ENCODE measurements around the gene IGF1R. TPM values are rescaled to one million over a fixed set of nuclear protein-coding genes. Genes with fewer than 3 reads are reported as not detected.

Gene IGF1R
- total and polyA plus RNA-seq, 2 of the 13 experiments (the other 11 are each of a cell fraction or from before 2014, with no cell fraction given): 15.9 to 18.4 TPM

- in situ Hi-C loops (cut with HindIII; ENCODE audit: extremely low pct_ligation_motif_present, low pct_unique_long_range_greater_than_20kb) (no loop called here), intact Hi-C loops (cut with micrococcal nuclease; ENCODE audit: unreplicated experiment) (no loop called here)
- peaks cover 22% of the 10 kb centered on the region for H3K4me1 ChIP-seq (ENCODE audit: insufficient read depth, low read length)
- no peaks in the 10 kb centered on the region for H3K36me3 ChIP-seq (replicated peaks in 1 of 2; ENCODE audit: control insufficient read depth in 1 of 2, insufficient read depth in 2 of 2, low read length in 2 of 2)
- H3K4me3 ChIP-seq (replicated peaks in 1 of 3; ENCODE audit: insufficient read depth in 1 of 3, low read depth in 2 of 3, low read length in 3 of 3): no peak overlapping the region
- FAIRE-seq: no peak
- no peaks in the 10 kb centered on the region for H3K9me3 ChIP-seq (ENCODE audit: low read length)
- H3K9ac ChIP-seq (ENCODE audit: insufficient read depth, low read depth, low read length): no peak overlapping the region
- DNase-seq (ENCODE audit: low spot score): no peak
- H3K27ac ChIP-seq (ENCODE audit: extremely low read length, insufficient read depth, low read length): no peak overlapping the region
- POLR2A ChIA-PET: no interaction called here
- no TSS peak for BruUV-seq (replicated peaks)
- no peaks in the 10 kb centered on the region for H3K79me2 ChIP-seq (ENCODE audit: insufficient read depth, low read length)
- CTCF ChIA-PET (ENCODE audit: low intra/inter-chr PET ratio, low total read pairs): no interaction called here
- 14% methylated on average over 2 of the region's 5 CpGs for WGBS (ENCODE audit: low lambda C conversion rate)
- peaks cover 5 to 19% of the 10 kb centered on the region in 2 experiments; a peak in 4 of 5 replicates for H3K27me3 ChIP-seq (ENCODE audit: control insufficient read depth in 1 of 2, insufficient read depth in 2 of 2, low read length in 2 of 2)
- H3K4me2 ChIP-seq (ENCODE audit: low read depth, low read length): no peak overlapping the region
- H2AFZ ChIP-seq (ENCODE audit: low read length): no peak overlapping the region
- no peaks in the 10 kb centered on the region for H4K20me1 ChIP-seq (ENCODE audit: insufficient read depth, low read length)
- peak; percentile 12; the same call in 2 of the 3 replicates for ATAC-seq
- TF ChIP-seq, protein P1, sequence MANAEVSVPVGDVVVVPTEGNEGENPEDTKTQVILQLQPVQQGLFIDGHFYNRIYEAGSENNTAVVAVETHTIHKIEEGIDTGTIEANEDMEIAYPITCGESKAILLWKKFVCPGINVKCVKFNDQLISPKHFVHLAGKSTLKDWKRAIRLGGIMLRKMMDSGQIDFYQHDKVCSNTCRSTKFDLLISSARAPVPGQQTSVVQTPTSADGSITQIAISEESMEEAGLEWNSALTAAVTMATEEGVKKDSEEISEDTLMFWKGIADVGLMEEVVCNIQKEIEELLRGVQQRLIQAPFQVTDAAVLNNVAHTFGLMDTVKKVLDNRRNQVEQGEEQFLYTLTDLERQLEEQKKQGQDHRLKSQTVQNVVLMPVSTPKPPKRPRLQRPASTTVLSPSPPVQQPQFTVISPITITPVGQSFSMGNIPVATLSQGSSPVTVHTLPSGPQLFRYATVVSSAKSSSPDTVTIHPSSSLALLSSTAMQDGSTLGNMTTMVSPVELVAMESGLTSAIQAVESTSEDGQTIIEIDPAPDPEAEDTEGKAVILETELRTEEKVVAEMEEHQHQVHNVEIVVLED (CRISPR knock-in tag; IDR thresholded peaks at IDR 0.05; ENCODE audit: borderline replicate concordance): no peak
- no peak for TF ChIP-seq SRSF1 (optimal IDR thresholded peaks at IDR 0.05; ENCODE audit: low read depth, low read length)
- no peak for TF ChIP-seq NFAT5 (CRISPR knock-in tag; IDR thresholded peaks at IDR 0.05)
- TF ChIP-seq, protein P2, sequence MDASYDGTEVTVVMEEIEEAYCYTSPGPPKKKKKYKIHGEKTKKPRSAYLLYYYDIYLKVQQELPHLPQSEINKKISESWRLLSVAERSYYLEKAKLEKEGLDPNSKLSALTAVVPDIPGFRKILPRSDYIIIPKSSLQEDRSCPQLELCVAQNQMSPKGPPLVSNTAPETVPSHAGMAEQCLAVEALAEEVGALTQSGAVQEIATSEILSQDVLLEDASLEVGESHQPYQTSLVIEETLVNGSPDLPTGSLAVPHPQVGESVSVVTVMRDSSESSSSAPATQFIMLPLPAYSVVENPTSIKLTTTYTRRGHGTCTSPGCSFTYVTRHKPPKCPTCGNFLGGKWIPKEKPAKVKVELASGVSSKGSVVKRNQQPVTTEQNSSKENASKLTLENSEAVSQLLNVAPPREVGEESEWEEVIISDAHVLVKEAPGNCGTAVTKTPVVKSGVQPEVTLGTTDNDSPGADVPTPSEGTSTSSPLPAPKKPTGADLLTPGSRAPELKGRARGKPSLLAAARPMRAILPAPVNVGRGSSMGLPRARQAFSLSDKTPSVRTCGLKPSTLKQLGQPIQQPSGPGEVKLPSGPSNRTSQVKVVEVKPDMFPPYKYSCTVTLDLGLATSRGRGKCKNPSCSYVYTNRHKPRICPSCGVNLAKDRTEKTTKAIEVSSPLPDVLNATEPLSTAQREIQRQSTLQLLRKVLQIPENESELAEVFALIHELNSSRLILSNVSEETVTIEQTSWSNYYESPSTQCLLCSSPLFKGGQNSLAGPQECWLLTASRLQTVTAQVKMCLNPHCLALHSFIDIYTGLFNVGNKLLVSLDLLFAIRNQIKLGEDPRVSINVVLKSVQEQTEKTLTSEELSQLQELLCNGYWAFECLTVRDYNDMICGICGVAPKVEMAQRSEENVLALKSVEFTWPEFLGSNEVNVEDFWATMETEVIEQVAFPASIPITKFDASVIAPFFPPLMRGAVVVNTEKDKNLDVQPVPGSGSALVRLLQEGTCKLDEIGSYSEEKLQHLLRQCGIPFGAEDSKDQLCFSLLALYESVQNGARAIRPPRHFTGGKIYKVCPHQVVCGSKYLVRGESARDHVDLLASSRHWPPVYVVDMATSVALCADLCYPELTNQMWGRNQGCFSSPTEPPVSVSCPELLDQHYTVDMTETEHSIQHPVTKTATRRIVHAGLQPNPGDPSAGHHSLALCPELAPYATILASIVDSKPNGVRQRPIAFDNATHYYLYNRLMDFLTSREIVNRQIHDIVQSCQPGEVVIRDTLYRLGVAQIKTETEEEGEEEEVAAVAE (CRISPR knock-in tag; IDR thresholded peaks at IDR 0.05; ENCODE audit: borderline replicate concordance): no peak
- no peak for TF ChIP-seq FLYWCH1 (CRISPR knock-in tag; IDR thresholded peaks at IDR 0.05)
- TF ChIP-seq ZNF543 (CRISPR knock-in tag; IDR thresholded peaks at IDR 0.05): no peak
- TF ChIP-seq, protein P3, sequence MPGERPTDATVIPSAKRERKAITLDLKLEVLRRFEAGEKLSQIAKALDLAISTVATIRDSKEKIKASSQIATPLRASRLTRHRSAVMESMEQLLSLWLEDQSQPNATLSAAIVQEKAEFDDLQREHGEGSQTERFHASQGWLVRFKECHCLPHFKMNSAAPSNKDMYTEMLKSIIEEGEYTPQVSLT (CRISPR knock-in tag; IDR thresholded peaks at IDR 0.05; ENCODE audit: borderline replicate concordance, low read depth): no peak
- TF ChIP-seq ZNF496 (CRISPR knock-in tag; IDR thresholded peaks at IDR 0.05; ENCODE audit: insufficient replicate concordance): no peak
- TF ChIP-seq, protein P4, sequence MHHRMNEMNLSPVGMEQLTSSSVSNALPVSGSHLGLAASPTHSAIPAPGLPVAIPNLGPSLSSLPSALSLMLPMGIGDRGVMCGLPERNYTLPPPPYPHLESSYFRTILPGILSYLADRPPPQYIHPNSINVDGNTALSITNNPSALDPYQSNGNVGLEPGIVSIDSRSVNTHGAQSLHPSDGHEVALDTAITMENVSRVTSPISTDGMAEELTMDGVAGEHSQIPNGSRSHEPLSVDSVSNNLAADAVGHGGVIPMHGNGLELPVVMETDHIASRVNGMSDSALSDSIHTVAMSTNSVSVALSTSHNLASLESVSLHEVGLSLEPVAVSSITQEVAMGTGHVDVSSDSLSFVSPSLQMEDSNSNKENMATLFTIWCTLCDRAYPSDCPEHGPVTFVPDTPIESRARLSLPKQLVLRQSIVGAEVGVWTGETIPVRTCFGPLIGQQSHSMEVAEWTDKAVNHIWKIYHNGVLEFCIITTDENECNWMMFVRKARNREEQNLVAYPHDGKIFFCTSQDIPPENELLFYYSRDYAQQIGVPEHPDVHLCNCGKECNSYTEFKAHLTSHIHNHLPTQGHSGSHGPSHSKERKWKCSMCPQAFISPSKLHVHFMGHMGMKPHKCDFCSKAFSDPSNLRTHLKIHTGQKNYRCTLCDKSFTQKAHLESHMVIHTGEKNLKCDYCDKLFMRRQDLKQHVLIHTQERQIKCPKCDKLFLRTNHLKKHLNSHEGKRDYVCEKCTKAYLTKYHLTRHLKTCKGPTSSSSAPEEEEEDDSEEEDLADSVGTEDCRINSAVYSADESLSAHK (CRISPR knock-in tag; IDR thresholded peaks at IDR 0.05; ENCODE audit: borderline replicate concordance): no peak
Observed at GRCh38 chr15:98967916-98968315, 319.6 kb downstream of the IGF1R start.
